Renal cortex interstitium (tissue), 11 donors: ENCODE data around the gene TWF2. TPM values are rescaled to one million over a fixed set of nuclear protein-coding genes. Genes with fewer than 3 reads are reported as not detected.
A peak's percentile ranks its signal among the peaks of the same experiment; 100 is the strongest.

Experiments
- DNase-seq, 11 donors: peaks; one replicate each; pipeline ENCODE4 v3.0.0-alpha.2; 2013; ENCODE audit warnings: low read depth in 9 of 11, low spot score in 4 of 11; ENCODE audit errors: extremely low read depth in 1 of 11
- polyA plus RNA-seq, 3 donors: library from polyadenylated mRNA; unstranded; fragments of 120-200 nt; gene quantifications; one replicate each; pipeline ENCODE4 v1.2.1, GENCODE V29; 2013; ENCODE audit not compliant: insufficient read length in 3 of 3

TWF2 gene
- polyA plus RNA-seq, 3 donors = 24.0 to 37.9 (median 30.0) TPM

DNA sequence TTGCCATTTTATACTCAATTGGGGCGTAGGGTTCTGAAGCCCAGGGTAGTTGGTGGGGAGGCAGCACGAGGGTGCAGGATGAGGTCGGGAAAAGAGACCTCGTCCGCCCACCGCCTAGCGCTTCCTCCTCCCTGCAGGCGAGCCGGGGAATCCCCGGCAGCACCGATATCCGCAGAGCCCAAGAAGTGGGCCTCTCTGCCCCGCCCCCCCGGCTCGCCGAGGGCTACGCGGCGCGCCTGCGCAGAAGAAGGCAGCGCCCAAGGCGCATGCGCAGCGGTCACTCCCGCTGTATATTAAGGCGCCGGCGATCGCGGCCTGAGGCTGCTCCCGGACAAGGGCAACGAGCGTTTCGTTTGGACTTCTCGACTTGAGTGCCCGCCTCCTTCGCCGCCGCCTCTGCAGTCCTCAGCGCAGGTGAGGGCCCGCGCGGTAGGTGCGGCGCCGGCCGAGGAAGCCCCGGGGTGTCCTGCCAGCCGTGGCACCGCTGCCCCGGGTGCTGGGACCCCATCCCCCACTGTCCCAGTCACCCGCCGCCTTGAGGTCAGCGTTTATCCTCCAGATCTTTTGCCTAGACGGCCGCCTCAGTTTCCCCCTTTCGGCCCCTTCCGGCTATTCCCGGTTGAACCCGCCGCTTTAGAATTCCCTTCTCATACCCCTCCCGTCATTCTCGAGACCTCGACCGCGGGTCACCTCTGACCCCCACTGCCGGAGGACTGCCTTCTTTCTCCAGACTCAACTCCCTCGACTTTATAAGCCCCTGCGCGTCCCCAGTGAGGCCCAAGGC is 40.9 kb downstream of the TWF2 start, which contains the start of gene ALAS1:
TSS of gene ALAS1 (plus strand) at position 319 of the 784 bp plus-strand sequence. CDS start 1,082 bp downstream, outside the sequence.
- DNase-seq = peak; percentile 79 to 94 (median 89)

DNA sequence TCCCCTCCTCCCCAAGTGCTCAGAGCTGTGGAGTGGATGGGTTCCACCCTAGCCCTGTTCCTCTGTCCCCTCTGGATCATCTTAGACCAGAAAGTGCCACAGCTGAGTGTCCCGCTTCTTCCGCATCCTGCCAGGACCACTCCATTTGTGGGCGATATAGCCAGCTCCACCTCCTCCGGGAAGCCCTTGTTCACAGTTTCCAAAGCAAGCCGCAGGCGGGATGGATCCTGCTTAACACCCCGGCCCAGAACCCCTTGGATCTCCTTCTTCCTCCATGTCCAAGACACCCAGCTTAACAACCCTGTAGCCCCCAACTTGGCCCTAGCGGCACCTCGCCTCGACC is 41.5 kb downstream of the TWF2 start:
- no peak for DNase-seq

DNA sequence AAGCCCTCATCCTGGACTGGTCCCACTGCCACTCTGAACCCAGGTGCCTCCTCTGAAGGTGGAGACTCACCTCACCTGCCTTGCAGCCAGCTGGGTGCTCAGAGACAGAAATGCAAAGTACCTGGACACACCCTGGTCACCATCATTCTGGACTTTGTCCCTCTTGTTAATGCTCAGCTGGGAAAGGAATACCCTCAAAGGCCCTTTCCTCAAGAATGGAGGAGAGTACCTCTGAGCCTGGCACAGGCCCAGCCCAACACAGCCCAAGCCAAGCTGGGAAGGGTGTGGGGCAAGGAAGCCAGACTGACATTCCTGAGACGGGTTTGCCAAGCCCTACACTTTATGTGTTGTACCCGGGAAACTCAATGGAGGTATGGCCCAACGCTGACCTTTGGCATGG is 42.0 kb downstream of the TWF2 start:
- DNase-seq = no peak

DNA sequence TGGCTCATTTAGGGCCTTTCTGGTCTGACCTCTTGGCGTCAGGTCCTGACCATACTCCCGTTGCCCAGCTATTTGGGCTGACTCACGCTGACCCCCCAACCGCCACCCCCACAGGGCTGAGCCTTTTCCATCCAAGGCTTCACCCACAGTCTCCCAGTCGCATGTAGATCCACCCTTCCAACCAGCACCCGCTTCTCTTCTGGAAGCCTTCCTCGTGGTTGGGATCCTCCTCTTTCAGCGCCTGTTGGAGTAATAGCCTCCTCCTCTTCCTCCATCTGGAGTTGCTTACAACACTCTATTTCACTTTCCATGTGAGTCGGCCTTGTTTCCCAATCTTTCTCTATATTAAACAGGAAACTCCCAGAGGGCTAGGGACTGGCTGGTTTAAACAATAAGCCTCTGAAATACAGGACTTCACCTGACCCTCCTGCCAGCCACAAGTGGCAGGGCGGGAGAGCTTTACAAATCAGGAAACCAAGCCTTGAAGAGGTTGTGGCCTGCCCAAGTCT is 43.1 kb downstream of the TWF2 start:
- DNase-seq = no peak

DNA sequence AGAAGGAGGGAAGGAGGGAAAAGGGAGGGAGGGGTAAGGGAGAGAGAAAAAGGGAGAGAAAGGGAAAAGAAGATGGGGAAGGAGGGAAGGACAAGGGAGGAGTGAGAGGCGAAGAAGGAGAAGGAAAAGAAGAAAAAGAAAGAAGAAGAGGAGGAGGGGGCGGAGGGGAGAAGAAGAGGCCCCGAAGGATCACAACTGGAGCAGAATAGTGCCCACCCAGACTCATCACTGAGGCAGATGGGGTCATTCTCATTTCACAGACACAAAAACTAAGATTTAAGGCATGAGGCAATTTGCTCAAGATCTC is 43.7 kb downstream of the TWF2 start:
- no peak for DNase-seq

DNA sequence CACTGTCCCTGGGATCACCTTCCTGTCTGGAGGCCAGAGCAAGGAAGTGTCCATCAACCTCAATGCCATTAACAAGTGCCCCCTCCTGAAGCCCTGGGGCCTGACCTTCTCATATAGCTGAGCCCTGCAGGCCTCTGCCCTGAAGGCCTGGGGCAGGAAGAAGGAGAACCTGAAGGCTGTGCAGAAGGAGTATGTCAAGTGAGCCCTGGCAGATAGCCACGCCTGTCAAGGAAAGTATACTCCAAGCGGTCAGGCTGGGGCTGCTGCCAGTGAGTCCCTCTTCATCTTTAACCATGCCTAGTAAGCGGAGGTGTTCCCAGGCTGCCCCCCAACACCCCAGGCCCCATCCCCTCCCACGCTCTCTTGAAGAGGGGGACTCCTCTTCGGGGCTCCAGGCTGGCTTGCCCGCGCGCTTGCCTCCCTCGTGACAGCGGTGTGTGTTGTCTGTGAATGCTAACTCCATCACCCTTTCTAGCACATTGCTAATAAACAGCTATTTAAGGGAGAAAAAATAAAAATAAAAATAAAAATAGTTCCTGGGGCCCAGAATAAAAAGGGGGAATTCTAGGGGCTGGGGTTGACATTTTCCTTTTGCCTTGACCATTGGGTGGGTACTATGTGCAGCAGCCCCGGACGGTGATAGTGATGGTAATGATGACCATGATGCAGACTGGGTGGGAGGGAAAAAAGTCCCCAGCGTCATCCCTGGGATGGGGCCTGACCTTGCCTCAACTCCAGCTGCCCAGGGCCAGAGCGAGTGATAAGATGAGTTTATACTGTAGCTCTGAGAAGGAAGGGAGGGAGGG is 44.3 kb downstream of the TWF2 start:
- peak in 5 of 11 donors; percentile 44 to 64 (median 52) for DNase-seq

DNA sequence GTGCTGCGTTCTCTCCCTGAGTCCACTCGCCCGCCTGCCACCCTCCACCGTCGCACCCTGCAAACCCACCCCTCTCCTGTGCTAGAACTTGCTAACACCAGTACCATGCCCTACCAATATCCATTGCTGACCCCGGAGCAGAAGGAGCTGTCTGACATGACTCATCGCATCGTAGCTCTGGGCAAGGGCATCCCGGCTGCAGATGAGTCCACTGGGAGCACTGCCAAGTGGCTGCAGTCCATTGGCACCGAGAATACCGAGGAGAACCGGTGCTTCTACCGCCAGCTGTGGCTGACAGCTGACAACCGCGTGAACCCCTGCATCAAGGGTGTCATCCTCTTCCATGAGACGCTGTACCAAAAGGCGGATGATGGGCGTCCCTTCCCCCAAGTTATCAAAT is 45.9 kb downstream of the TWF2 start:
- no peak for DNase-seq

DNA sequence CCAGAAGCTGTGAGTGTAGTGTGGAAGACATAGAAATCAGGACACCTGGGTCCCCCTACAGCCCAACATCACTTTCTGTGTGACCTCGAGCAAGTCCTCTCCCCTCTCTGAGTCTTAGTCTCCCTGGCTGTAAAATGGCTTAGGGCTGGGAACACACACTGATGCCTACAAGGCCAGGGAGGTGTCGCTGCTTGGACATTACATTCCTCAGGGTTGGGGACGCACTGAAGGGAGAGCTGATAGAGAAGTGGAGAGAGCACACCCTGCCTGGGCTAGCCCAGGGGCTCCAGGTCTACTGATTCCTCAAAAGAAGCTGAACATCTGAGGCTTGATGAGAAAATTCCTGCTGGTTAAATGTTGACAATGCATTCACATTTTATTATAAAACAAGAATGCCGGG is 47.3 kb downstream of the TWF2 start:
- DNase-seq = no peak

DNA sequence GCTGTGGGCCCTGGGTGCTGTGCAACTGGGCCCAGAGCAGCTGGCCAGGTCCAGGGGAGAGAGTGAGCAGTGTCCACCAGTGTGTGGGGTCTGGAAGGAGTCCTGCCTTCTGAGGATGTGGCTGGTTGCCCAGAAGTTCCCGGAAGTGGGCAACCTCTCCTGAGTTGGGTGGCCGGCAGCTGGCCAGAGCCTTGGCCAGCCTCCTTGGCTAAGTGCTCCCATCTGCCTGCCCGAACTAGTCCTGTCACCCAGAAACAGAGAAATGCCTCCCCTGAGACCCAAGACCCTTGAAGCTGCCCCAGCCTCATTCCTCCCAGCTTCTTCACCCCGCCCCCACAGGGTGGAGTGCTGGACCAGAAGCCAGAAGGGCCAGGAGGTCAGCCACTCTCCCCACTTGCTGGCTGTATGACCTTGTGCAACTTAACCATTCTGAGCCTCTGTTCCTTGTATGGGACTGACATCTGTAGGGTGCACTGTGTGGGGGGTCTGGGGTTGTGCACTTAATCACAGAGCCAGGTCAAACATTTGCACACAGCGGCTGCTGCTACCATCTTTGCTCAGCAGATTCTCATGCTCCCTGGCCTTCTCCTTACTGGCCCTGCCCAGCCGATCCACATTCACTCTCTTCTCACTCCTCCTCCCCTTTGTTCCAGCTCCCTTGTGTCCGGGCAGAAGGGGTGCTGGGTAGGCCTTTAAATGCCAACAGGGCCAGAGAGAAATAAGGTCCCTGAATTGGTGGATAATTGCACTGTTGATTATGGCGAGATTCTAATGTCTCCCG is 48.5 kb downstream of the TWF2 start:
- DNase-seq = no peak

DNA sequence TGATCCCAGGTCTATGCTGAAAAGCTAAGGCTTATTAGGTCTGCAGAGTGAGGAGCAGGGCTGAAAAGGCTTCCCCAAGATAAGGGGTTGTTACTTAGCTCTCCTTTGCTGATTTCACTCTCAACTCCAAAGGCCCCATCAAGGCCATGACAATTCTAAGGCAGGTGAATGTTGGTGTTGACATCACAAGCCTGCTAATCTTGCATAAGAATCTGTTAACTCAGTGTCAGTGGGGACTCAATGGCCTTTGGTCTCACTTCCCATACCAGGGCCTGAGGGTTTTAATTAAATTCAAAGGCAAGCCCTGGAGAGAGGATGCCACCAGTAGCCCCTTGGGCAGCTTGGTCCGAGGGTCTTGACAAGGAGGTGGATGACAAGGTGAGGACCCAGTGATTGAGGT is 50.4 kb downstream of the TWF2 start:
- no peak for DNase-seq

DNA sequence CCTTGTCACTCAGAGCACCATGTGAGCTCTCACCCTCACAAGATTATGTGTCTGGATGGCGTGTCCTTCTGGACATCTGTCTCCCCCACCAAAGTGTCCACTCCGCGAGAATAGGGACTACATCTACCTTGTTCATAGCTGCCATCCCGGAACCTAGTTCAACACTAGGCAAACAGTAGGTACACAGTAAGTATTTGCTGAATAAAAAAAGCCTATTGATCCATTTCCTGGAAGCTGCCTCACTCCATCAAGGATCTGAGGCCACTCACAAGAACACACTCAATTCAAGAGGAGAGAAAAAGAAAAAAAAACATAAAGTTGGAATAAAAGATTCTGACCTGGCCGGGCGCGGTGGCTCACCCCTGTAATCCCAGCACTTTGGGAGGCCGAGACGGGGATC is 52.2 kb downstream of the TWF2 start:
- no peak for DNase-seq

DNA sequence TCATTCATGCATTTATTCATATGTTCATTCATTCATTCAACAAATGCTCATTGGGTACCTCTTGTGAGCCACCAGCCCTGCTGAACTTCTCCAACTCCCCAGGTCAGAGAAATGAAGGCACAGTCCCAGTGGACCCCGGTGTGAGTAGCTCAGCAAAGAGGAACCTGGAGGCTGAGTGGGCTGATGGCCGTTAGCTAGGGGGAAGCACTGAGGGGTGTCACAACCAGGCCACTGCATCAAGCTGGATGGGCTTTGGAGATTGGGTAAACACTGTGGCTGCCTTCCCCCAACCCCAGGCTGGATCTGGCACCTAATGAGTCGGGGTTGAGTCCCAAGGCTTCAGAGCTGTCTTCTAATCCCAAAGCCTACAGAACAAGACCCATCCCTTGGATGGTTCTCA is 53.1 kb downstream of the TWF2 start:
- no peak for DNase-seq

DNA sequence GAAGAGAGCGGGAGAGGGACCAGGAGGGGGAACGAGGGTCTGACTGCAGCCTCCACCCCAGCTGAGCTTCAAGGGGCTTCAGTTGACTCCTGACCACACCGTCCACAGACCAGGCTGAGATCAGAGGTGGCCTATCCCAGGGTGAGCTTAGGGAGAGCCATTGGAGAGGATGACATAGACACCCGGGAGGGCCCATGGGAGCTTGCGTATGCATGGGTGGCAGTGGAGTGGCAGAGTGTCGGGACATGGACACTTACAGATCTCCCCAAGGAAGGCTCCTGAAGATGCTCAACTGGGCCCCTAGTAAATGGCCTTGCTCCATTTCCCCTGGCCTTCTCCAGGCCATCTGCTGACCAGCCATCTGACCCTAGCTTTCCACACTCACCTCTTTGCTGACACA is 53.6 kb downstream of the TWF2 start:
- no peak for DNase-seq

DNA sequence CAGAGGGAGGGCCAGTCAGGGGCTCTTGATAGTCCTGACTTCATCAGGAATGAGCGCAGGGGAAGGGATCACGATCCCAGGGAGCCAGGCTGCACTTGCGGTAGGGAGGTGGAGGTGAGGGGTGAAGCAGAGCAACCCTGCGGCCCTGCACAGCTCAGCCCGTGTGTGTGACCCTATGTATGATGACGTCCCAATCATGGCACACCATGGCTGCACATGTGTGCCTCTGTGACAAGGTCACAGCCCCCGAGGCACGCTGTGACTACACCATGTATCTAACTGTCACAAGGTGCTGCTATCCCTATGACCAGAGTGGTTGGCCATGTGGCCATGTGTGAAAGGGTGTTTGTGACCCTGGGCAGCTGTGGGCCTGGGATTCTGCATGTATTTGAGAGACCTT is 54.3 kb downstream of the TWF2 start:
- DNase-seq = no peak

DNA sequence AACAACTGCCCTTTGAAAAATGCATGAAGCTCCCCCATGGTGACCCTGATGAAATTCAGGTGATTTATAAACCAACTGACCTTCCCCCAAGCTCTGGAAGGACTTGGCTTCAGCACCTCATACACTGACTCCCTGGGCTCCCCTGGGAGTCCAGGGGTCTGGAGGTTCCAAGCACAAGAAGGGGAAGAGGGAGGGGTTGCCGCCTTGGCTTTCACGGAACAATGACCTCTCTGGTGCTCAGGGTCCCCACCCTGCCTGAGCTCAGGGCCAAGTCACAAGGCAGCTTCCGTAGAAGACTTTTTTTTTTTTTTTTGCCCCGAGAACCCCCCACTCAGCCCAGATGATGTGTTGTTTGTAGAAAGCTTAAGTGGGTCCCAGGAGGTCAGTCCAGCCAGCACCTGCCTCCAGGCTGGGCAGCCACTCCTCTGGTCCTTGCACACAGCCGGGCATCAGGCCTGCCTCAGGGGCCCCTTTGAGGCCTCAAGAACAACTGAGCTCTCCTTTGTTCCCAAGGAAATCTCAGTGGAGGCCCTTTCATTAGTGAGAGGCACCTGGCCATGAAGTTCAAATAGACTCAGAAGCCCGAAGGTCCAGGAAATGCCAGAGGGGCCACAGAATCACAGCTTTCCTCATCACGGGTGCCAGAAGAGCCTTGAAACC is 55.0 kb downstream of the TWF2 start:
- no peak for DNase-seq

DNA sequence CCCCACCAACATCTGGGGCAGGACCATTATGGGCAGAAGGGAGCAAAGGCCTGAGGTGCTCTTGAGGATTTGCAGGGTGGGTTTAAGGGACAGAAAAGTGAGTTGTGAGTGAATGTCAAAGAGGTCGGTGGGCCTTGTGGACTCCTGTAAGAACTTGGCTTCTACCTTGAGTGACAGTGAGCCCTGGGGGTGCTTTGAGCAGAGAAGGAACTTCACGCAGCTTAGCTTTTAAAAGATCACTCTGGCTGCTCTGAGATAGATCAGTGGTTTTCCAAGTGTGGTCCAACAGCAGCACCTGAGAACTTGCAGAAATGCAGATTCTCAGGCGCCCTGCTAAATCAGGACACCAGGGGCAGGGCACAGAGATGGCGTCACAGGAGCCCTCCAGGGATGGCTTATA is 56.3 kb downstream of the TWF2 start:
- no peak for DNase-seq

DNA sequence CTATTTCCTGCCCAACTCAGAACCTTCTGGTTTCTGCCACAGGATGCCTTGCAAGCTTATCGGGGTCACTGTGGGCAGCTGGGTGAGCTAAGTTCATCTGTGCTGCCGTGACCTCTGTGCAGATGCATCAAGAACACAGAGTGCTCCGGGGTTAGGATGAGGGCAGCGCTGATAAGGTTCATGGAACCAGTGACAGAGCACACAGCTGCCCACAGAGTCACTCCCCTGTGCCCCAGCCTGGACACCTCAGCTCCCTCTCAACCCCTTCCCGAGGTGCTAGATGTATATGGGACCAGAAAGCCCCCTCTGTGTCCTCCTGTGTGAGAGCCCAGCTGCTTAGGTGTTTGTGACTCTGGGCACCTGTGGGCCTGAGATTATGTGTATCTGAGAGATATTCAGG is 56.8 kb downstream of the TWF2 start:
- no peak for DNase-seq

DNA sequence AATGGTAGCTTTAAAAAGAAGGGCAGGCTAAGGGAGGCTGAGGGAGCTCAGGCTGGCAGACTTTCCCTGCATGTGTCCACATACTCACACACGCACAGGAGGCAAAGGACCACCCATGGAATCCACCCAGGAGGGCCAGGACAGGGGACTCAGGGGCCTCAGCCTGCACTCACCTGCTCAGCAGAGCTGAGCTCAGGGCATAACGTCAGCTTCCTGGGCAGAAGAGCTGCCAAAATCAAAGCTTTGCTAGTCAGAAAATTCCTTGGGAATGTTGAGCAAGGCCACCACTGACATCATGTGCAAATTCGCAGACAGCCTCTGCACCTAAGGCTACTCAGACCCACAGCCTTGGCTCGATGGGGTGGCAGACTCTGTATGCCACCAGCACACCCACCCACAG is 57.4 kb downstream of the TWF2 start:
- DNase-seq = no peak
